Stimulated activated CD8-positive, alpha-beta memory T cell treated with anti-CD3 and anti-CD28 coated beads, Interleukin-12 subunit alpha, Interleukin-12 subunit beta, amount 100 ng/mL, for 1 hour (primary cell): ENCODE measurements around the gene ISOC2.
"Not testable (repeated sequence)": the region's sequence is repeated elsewhere in the genome, so short reads cannot be mapped to it uniquely, and the experiment has no call there.

ENCODE experiments used
- DNase-seq: peaks from one replicate; pipeline ENCODE4 v3.0.0-alpha.2; 2020; ENCODE audit warnings: low read depth

ISOC2 gene

DNA sequence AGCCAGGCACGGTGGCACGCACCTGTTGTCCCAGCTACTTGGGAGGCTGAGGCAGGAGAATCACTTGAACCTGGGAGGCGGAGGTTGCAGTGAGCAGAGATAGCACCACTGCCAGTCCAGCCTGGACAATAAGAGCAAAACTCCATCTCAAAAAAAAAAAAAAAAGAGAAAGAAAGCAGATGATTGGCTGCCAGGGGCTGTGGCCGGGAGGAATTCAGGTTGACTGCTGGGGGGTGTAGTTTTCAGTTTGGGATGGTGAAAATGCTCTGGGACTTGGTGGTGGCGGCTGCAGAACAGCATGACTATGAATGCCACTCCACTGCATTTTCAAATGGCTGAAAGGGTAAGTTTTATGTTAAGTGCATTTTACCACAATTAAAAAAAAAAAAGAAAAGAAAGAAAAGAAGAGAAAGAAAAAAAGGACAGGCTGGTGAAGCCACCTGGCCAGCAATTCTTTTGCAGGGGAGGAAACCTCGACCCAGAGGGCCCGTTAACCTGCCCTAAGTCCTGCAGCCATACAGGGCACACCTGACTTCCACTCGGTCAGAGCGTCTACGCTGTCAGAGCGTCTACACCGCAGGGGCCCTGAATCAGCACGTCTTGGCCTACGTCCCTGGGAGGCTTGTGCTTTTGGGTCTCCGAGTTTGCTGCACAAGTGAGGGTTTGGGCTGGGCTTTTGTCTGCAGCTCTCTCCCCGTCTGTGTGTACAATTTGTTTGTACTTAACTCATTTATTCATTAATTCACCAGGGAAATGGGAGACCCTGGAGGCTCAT, 3.6 kb downstream of the ISOC2 start:
- DNase-seq, result no peak

DNA sequence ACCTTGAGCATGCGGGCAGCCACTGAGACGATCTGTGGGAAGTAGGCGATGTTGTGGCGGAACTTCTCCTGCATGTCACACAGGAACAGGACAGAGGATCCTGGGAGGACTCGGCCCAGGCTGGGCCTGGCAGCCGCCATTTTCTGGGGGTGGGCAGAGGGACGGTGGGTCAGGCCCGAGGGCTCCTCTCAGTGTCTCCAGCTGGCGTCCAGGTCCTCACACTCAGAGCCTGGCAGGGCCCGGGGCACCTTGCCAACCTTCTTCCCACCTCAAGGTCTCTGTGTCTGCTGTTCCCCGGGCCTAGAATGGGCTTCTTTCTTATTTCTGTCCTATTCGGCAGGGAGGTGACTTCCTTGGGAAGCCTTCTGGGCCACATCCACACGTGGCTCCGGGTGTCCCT, 5.1 kb downstream of the ISOC2 start:
- no peak for DNase-seq

DNA sequence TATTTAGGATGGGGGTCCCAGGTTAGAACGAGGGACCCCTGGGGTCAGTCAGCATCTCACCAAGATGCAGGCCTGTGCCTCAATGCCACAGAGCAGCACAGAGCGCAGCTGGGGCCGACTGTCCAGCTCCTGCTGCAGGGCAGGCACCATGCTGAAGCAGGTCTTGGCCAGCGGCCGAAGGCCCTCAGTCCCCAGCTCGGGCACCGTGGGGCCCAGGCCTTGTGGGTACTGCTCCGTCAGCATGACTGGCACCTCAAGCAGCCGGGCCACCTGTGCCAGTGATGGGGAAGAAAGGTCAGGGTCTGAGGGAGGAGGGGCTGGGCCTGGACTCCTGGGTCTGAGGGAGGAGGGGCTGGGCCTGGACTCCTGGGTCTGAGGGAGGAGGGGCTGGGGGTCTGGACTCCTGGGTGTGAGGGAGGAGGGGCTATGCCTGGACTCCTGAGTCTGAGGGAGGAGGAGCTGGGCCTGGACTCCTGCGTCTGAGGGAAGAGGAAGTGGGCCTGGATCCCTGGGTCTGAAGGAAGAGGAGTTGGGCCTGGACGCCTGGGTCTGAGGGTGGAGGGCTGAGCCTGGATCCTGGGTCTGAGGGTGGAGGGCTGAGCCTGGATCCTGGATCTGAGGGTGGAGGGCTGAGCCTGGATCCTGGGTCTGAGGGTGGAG, 5.7 kb downstream of the ISOC2 start:
- DNase-seq, result no peak

DNA sequence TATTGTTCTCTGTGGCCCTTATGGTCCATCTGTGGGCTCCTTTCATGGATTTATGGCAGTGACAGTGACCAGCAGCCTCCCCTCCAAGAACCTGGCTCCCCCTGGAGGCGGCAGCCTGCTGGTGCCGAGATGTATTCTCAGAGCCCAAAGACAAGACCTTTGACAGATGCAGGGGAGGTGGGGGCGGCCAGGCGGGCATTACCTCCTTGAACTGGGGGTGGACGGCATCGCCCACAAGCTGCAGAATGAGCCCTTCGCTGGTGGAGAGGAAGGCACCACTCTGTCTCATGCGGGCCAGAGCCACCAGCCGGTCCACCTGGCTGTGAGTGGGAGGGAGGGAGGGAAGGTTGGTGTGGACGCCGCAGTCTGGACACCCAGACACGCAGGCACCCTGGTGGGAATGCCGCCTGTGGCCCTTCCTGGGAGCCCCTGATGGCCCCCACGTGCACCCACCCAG, 6.6 kb downstream of the ISOC2 start:
- DNase-seq, result no peak

DNA sequence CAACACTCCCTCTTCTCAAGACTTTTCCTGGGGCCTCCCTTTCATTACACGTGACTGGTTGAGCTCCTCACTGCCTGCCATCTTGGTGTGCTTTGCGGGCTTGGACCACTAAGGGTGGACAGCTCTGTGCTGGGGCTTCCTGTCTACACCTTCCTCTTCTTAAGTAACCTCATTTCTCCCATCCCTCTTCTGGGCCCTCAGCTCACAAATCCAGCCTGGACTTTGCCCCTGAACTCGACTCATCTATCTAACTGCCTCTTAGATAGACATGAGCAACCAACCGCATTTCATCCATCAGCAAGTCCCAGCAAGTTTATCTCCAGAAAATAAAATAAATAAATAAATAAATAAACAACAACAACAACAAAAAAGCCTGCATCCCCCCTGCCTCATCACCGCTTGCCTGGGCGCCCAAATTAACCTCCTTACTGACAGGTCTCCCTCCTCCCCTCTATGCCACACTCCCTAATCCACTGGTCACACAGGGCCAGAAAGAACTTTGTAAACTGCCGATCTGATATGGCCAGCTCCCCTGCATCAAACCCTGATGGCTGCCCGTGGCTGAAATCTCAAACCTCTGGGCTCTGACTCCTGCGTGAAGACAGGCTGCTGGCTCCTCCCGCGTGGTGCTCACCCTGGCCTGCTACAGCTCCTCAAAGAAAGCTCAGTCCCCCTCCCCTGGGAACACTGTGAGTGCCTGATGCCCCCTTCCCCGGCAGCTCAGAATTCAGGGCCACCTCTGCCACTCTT, 7.8 kb downstream of the ISOC2 start:
- no peak for DNase-seq

DNA sequence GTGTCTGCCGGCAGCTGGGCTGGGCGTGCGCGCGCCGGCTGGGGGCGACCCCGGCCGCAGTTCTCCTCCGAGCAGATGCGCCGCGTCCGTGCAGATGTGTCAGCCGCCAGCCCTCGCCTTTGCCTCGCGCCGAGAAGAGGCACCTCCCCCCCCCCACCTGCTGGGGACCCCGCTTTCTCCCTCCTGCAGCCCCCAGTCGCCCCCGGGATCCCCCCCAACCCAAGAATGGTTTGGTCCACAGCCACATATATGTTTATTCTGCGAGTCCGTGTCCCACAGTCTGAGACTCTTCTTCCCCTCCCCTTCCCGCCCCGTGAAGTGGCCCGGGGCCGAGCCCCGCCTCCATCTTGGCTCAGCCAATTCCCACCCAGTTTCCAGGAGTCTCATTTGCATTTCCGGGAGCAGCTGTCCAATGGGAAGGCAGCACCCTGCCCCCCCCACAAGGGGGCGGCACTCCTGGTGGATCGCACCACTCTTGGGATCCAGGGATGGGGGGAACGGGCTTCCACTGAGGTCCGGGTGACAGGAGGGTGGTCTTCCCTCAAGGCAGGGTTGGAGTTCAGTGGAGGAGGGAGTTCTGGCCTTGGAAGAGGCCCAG, 8.6 kb downstream of the ISOC2 start:
- no peak for DNase-seq

DNA sequence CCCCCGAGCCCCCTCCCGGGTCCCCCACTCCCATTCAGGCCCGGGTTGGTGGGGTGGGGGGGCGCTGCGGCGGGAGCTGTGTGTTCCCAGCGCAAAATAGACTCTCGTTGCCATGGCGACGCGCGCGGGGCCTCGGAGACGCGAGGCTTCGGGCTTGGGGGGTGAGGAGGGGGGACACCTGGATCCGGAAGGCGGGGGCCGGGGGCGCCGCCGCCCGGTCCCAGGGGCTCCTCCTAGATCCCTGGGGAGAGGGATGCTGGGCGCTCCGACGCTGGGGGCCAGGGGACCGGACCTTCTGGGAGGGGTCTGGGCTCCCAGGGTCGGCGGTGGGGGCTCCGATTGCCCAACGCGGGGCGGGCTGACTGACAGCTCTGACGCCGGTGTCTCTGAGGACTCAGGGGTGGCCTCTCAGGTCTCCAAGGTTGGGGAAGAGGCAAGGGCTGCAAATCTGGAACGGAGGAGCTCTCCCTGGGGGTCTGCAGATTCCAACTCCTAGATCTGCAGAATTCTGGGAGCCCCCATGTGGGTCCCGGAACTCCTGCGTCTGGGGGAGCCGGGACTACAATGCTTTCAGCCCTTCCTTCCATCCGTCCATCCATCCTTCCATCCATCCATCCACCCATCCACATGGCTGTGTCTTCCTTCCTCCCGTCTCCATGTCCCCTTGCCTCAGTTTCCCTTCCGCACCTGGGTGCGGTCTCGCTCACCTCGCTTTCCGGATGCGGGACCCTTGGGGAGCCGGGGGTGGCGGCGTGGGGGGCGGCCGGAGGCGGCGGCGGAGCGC, 9.3 kb downstream of the ISOC2 start:
- DNase-seq, result no peak

DNA sequence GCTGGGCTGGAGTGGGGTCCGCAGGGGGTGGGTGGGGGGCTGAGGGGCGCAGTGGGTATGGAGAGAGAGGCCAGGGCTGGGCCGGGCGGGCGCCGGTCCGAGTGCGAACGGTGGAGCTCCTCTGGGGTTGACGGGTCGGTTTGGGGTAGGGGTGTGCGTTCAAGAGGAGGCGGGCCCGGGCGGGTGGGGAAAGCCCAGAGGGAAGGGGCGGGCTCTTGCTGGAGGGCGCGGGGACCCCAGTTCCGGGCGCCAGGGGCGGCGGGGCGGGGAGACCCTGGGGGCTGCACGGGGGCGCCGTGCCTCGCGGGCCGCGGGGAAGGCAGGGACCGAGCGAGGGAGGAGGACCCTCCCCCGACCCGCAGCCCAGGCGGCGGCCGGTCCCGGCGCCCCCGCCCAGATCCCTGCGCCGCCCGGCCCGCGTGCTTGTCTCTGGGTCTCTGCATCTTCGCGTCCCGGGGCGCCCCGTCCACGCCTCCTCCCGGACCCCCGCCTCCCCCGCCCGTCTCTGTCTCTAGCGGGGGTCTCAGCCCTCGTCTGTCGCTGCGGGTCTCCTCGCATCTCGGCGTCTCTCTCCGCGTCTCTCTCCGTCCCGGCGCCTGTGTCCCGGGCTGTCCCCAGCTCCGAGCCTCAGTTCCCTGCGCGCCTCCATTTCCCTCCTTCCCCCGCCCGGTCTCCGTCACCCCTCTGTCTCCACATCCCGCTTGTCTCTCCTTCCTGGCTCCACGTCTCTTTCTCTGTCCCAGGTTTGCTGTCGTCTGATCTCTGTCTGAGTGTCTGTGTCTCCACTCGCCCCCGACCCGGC, 10.1 kb downstream of the ISOC2 start:
- no peak for DNase-seq

DNA sequence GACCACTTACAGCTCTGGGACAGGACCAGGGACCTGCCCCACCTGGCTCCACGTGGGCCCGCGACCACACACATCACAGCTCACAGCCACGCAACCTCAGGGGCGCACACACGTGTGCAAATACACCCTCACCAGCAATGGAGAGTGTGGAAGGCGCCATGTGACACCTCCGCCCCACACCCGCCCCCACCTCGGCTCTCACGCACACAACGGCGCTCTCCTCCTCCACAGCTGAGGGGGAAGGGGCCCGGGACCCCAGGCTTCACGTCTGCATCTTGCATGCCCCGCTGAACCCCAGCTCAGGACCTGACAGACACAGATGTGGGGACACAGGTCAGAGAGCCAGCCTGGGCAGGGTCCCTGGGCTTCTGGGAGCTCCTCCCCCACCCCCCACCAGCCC, 12.0 kb downstream of the ISOC2 start:
- DNase-seq, result no peak

DNA sequence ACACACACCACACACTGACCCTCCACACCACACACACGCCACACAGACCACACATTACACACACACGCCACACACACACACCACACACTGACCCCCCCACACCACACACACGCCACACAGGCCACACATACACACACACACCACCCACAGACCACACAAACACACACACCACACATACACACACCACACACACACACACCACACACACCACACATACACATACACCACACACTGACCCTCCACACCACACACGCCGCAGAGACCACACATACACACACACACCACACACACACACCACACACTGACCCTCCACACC, 13.3 kb downstream of the ISOC2 start:
- not testable (repeated sequence) for DNase-seq

DNA sequence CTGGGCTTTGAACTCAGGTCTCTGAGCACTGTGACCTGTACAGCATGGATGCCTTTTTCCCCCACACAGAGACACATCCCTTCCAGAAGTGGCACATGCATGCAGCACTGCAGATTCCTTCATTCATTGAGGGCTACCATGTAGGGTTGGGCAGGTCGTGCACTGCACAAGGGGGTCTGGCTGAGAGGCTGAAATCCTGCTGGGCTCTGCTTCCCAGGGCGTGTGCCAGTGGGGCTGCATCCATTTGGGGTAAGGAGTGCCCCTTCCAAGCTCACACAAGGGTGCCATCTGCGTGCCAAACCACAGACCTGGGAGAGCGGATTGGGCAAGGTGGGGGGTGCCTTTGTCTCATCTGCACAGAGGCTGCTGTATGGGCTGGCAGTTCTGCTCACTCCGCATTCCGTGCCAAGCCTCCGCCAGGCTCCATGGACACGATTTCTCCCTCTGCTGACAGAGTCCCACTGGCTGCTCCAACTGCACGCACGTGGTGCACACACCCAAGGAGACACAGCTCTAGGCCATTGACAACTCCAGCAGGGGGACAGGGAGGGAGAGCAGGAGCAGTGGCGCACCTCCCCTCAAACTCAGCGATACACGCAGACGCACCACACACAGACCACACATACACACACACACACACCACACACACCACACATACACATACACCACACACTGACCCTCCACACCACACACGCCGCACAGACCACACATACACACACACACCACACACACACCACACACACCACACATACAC, 13.8 kb downstream of the ISOC2 start:
- DNase-seq, result no peak

DNA sequence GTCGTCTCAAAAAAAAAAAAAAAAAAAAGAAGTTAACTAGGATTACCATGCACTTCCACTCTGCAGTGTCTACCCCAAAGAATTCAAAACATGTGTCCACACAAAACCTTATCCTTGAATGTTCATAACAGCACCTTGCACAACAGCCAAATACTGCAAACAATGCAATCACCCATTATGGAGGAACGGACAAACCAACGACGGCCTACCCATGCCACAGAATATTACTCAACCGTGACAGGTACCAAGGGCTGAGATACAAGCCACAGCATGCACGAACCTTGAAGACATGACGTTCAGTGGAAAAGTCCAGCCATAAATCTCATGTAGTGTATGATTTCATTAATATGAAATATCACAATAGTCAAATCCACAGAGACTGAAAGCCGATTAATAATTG, 15.4 kb downstream of the ISOC2 start:
- DNase-seq, result no peak

DNA sequence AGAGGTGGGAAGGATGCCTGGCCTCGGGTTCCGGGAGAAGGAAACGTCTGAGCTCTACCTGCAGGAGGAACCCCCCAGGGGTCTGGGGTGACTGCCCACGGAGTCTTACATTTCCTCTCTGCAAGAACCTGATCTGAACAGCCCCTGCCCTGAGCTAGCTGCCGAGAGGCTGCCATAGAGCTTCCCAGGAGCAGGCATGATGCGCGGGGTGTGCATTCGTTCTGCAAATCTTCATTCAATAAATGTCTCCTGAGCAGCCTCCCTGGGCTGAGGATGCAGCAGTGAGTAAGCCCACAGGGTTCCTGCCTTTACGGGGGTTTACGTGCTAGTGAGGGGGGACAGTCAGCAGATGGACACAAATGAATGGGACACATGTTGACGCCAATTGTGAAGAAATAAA, 16.8 kb downstream of the ISOC2 start:
- no peak for DNase-seq

DNA sequence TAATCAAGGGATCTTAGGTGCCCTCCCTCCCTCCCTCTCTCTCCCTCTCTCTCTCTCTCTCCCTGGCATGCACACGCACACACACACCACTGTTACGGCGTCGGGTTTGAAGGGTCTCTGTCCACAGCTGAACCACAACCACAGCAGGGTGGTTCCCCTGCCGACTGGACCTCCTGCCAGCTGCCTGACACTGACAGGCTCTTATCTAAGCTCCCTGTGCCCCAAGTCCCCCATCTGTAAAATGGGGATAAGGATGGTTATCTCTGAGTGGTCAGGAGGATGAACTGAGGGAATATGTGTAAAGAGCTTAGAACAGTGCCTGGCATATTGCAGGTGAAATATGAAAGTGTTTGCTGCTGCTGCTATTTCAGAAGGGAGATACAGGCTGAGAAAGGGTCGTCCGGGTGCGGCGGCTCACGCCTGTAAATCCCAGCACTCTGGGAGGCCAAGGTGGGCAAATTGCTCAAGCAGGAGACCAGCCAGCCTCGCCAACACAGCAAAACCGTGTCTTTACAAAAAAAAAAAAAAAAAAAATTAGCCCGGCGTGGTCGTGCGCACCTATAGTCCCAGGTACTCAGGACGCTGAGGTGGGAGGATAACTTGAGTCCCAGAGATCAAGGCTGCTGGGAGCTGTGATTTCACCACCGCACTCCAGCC, 17.5 kb downstream of the ISOC2 start:
- no peak for DNase-seq

DNA sequence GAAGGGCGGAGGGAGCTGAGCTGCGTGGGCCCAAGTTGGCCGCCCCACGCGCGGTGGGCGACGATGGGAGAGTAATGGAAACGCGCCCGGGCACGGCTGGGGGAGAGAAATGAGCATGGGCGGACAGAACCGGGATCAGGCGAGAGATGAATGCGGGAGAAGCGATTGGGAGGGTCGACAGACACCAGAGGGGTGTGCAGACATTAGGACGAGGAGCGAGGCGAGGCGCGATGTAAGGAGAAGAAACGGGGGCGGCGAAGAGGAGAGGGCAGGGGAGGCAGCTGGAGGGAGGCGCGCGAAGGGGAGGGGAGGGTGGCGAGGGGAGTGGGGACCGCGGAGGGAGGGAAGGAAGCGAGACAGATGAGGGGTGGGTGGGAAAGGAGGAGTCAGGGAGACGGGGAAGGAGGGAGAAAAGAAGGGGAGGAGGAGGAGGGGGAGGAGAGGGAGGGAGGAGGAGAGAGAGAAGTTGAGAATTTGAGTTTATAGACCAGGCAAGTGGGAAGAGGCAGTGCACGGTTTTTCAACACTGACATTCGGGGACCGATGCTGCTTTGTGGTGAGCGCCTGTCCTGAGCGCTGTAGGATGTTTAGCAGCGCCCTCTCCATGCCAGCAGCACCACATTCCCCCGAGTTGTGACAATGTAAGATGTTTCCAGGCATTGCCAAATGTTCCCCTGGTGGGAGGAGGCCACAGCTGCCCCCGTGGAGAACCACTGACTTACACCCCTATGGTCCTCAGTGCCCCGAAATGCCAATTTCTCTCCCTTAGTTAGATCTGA, 18.2 kb downstream of the ISOC2 start, which contains the start of gene SHISA7:
Gene SHISA7 (minus strand): TSS at position 256 of the 779 bp plus-strand sequence. CDS start 437 bp downstream, outside the sequence.
- DNase-seq, result no peak

DNA sequence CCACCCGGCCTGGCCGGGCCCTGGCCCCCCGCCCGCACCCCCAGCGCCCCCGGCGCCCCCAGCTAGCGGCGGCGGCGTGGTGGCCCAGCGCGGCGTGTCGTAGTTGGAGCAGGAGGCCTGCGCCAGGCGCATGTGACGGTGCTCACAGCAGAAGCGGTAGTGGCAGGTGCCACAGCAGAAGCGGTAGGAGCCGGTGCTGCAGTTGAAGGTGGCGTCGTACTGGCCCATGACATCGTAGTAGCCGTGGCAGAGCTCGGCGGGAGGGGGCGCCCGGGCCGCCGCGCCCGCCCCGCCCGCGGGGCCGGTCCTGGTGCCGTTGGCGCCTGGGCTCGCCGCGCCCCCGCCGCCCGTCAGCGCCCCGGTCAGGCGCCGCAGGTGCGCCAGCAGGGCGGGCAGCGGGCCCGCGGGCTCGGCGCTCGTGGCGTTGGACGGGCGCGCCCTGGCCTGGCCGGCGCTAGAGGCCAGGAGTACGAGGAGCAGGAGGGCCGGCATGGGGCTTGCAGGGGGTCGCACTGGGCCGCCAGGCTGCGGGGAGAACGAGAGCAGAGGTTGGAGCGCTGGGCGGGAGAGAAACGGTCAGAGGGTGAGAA, 19.0 kb downstream of the ISOC2 start:
- no peak for DNase-seq

DNA sequence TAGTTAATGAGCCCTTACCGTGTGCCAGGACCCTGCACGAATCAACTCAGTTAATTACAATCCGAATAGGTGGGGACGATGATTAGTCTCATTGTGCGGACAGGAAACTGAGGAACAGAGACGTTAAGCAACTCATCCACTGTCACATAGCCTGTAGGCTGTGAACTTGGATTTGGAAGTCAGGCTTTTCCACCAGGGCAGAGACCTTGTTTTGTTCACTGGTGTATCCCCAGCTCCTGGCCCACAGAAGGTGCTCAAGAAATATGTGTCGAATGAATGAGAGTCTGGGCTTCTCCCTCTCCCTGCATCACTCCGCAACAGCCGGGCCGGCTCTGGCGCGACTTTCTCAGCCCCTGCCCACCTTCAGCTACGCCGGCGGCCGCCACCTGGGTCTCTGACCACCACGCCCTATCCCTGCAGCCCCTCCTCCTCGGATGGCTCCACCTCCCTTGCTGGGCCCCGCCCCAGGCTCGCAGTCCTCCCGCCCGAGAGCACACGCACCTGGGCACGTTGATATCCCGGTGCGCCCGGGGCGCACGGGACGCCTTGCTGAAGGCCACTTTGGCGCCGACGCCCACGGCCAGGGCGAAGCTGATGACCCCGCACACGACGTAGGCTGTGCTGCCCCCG, 19.6 kb downstream of the ISOC2 start:
- DNase-seq, result no peak

DNA sequence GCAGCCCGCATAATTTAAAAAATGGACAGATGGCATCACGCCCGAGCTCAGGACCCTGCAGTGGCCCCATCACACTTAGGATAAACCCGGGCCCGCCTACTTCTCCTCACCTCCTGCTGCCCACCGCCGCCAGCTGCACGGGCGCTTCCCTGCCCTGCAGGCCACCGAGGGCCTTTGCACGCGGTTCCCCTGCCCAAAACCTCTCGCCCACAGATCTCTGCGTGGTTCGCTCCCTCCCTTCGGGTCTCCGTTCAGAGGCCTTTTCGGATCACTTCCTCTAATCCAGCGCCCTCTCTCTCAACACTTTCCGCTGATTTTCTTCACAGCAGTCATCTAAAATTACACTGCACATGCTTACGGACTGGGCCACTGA, 20.1 kb downstream of the ISOC2 start:
- no peak for DNase-seq
